Heart left ventricle (tissue), 16 donors: ENCODE measurements around the gene CELA3A. TPM values are rescaled to one million over a fixed set of nuclear protein-coding genes. Genes with fewer than 3 reads are reported as not detected.

Experiments
- ATAC-seq, 4 donors: fragments of 200-7000 bp; cut with Tn5 transposase; one replicate each; pipeline ENCODE4 v1.9.1; 2020 to 2022; ENCODE audit warnings: moderate library complexity in 4 of 4, mild to moderate bottlenecking in 3 of 4, moderate number of reproducible peaks in 1 of 4
- DNase-seq, 5 donors: peaks; one replicate each; pipeline ENCODE4 v3.0.0-alpha.2; 2020
- H3K27ac ChIP-seq, 12 donors: fragments of 200-600 bp; sonication (generic) in 4 of 12; one replicate each; pipeline versions ENCODE4 v1.5.0 to v1.8.0; 2016 to 2022; ENCODE audit warnings: mild to moderate bottlenecking in 2 of 12
- H3K27me3 ChIP-seq, 9 donors: fragments of 200-600 bp; sonication (generic) in 2 of 9; one replicate each; pipeline versions ENCODE4 v1.5.1 to v1.8.0; 2016 to 2022; ENCODE audit warnings: mild to moderate bottlenecking in 3 of 9
- H3K36me3 ChIP-seq, 9 donors: fragments of 200-600 bp; sonication (generic) in 2 of 9; one replicate each; pipeline versions ENCODE4 v1.5.0 to v1.8.0; 2018 to 2022; ENCODE audit warnings: mild to moderate bottlenecking in 2 of 9
- H3K4me1 ChIP-seq, 12 donors: fragments of 200-600 bp; sonication (generic) in 4 of 12; one replicate each; pipeline versions ENCODE4 v1.5.0 to v1.8.0; 2016 to 2022; ENCODE audit warnings: mild to moderate bottlenecking in 3 of 12
- H3K4me3 ChIP-seq, 12 donors: fragments of 200-600 bp; sonication (generic) in 4 of 12; one replicate each; pipeline versions ENCODE4 v1.5.0 to v1.8.0; 2017 to 2022; ENCODE audit warnings: mild to moderate bottlenecking in 9 of 12, moderate library complexity in 4 of 12
- H3K9me3 ChIP-seq, 12 donors: fragments of 200-600 bp; sonication (generic) in 4 of 12; one replicate each; pipeline versions ENCODE4 v1.5.0 to v1.8.0; 2016 to 2022; ENCODE audit warnings: mild to moderate bottlenecking in 1 of 12
- POLR2A ChIP-seq, 2 donors: fragments of 450-650 bp; IDR thresholded peaks; one replicate each; pipeline ENCODE4 v1.6.1; 2017; ENCODE audit warnings: antibody characterized with exemption in 2 of 2, mild to moderate bottlenecking in 2 of 2, moderate library complexity in 2 of 2
- WGBS, 4 donors: extraction: QIAGEN DNeasy Blood & Tissue Kit in 2 of 4; methylation state at CpG; one replicate each; pipeline versions ENCODE4 v1.1.5 to v1.1.7; 2013 to 2018; 5-methylcytosine and 5-hydroxymethylcytosine counted together
- intact Hi-C, 10 donors: fragments of 100-400 bp; cut with DNase I; formaldehyde crosslinking; loops; one replicate each; pipeline versions ENCODE4 v1.11.1 to v1.14.2; 2022
- polyA plus RNA-seq, 2 donors: library from polyadenylated mRNA; stranded (reverse); fragments of 200-250 nt; gene quantifications; one replicate each; pipeline ENCODE4 v1.2.3, GENCODE V29; 2013
- total RNA-seq, 9 donors: library from RNA; depleted of rRNA in 2 of 9; stranded (reverse); fragments of >200 nt in 2 of 9; fragmentation: NEBNext Ultra II Directional in 3 of 9; extraction: Animal tissue kit (Norgen Biotek cat#: 25700) in 3 of 9; gene quantifications; one replicate each; pipeline versions ENCODE4 v1.1.0 to v1.2.4, GENCODE V29; 2016 to 2023
- TF ChIP-seq, protein P1 (sequence below), 12 donors: fragments of 200-600 bp; sonication (generic) in 4 of 12; IDR thresholded peaks; one replicate each; pipeline versions ENCODE4 v1.5.0 to v1.8.0; 2018 to 2022; ENCODE audit warnings: antibody characterized with exemption in 12 of 12, mild to moderate bottlenecking in 5 of 12
- donor health status: ischemic (EF 13 %, LVEDD 7.1; RV severe dilation, severe dysfunction).
- donor health status: healthy with polysubstance abuse.
- donor health status: DM: no; HTN: yes; CAD: no.
- donor health status: DM: no; HTN: no; CAD: no.
- donor health status: ischemic (EF 25% LVEDD 6.9; RV normal size, moderate dysfunction).
- donor health status: ischemic (EF 25% LVEDD 5.7; RV mildly dilated, moderate dysfunction).
- donor health status: healthy.
- donor health status: DM: yes; HTN: yes; CAD: no.
- donor health status: ischemic (EF 35%, LVEDD 5.7; RV mildly dilated, moderate dysfunction).
- donor health status: nonischemic (EF 11% LVEDD 7.7; RV severe dilation, severe dysfunction).
- donor health status: DM: yes; HTN: yes; CAD: no.
- donor health status: PGD.
- donor health status: ischemic (EF 29% LVEDD 5.4; RV normal size, mild dysfunction).
- donor health status: nonischemic (EF 23%, LVEDD 6.1; RV moderate dilation, normal function).

Gene CELA3A
- total and polyA plus RNA-seq, 11 donors = 0.68 to 4.8 (median 3.1) TPM; not detected in 6

DNA sequence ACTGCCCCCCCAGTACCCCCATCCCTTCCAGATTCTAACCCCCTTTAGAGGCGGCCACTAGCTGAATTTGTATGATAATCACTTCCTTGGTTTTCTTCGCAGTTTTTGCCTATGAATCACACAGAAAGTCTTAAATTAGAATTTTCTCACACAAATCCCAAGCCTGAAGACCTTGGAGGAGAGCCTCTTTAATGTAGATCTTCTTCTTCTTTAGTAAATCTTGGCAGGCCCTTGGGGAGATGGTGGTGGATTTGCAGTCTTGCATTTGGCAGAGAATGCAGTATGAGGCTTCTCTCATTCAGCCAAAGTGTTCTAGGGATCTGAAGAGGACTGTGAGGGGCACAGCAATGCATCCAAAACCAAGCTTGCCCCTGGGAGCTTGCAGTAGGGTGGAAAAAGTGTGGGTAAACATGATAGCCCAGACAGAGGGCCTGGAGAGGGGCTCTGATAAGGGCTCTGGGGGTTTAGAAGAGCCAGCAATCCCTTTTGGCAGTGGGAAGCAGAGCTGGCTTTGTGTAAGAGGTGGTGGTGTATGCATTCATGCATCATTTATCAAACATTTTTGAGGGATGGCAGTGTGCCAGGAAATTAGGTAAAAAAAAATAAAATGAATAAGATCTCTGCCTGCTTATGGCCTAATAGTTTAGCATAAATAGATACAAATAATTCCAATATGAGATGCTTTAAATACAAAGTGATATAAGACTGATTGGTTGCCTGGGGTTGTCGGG lies 43.4 kb downstream of the CELA3A start:
- 78 to 88% (median 82%) methylated on average over 3 of the region's 3 CpGs for WGBS, 4 donors
- DNase-seq (no peak), ATAC-seq (no peak)
- Histone ChIP-seq H3K4me1 (peaks cover 0 to 36% (median 5%) of the 10 kb centered on the region in 12 donors), H3K27me3 (no peaks in the 10 kb centered on the region), H3K36me3 (no peaks in the 10 kb centered on the region), H3K9me3 (peaks cover 0 to 6% (median 0%) of the 10 kb centered on the region in 12 donors), H3K27ac (no peak overlapping the region), H3K4me3 (no peak overlapping the region)
- intact Hi-C loops = no loop called here
- TF ChIP-seq, protein P1, sequence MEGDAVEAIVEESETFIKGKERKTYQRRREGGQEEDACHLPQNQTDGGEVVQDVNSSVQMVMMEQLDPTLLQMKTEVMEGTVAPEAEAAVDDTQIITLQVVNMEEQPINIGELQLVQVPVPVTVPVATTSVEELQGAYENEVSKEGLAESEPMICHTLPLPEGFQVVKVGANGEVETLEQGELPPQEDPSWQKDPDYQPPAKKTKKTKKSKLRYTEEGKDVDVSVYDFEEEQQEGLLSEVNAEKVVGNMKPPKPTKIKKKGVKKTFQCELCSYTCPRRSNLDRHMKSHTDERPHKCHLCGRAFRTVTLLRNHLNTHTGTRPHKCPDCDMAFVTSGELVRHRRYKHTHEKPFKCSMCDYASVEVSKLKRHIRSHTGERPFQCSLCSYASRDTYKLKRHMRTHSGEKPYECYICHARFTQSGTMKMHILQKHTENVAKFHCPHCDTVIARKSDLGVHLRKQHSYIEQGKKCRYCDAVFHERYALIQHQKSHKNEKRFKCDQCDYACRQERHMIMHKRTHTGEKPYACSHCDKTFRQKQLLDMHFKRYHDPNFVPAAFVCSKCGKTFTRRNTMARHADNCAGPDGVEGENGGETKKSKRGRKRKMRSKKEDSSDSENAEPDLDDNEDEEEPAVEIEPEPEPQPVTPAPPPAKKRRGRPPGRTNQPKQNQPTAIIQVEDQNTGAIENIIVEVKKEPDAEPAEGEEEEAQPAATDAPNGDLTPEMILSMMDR (IDR thresholded peaks at IDR 0.05) = no peak
- TF ChIP-seq POLR2A (IDR thresholded peaks at IDR 0.05) = no peak

DNA sequence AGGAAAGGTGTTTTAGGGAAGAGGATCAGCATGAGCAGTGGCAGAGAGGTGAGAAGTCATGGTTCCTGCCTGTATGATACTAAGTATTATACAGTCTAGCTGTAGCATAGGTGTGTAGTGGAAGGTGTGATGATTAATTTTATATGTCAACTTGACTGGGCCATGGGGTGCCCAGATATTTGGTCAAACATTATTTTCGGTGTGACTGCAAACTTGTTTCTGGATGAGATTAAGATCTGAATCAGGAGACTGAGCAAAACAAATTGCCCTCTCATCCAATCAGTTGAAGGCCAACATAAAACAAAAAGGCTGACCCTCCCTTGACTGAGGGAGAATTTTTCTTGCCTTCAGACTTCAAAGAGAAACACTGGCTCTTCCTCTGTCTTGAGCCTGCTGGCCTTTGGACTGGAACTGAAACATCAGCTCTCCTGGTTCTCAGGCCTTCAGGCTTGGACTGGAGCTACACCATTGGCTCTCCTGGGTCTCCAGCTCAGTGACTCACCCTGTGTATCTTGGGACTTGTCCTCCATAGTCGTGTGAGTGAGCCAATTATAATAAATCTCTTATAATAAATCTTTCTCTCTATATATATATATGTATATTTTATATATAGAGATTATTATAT lies 44.3 kb downstream of the CELA3A start:
- Histone ChIP-seq H3K27ac (no peak overlapping the region), H3K27me3 (no peaks in the 10 kb centered on the region), H3K4me1 (peaks cover 0 to 27% (median 0%) of the 10 kb centered on the region in 12 donors), H3K9me3 (peaks cover 0 to 6% (median 0%) of the 10 kb centered on the region in 12 donors), H3K4me3 (no peak overlapping the region), H3K36me3 (no peaks in the 10 kb centered on the region)
- ATAC-seq (no peak), DNase-seq (no peak)
- no peak for TF ChIP-seq POLR2A (IDR thresholded peaks at IDR 0.05)
- TF ChIP-seq, protein P1 (IDR thresholded peaks at IDR 0.05) = no peak
- WGBS, 4 donors = 74 to 87% (median 82%) methylated on average over 2 of the region's 2 CpGs
- intact Hi-C loops = no loop called here

DNA sequence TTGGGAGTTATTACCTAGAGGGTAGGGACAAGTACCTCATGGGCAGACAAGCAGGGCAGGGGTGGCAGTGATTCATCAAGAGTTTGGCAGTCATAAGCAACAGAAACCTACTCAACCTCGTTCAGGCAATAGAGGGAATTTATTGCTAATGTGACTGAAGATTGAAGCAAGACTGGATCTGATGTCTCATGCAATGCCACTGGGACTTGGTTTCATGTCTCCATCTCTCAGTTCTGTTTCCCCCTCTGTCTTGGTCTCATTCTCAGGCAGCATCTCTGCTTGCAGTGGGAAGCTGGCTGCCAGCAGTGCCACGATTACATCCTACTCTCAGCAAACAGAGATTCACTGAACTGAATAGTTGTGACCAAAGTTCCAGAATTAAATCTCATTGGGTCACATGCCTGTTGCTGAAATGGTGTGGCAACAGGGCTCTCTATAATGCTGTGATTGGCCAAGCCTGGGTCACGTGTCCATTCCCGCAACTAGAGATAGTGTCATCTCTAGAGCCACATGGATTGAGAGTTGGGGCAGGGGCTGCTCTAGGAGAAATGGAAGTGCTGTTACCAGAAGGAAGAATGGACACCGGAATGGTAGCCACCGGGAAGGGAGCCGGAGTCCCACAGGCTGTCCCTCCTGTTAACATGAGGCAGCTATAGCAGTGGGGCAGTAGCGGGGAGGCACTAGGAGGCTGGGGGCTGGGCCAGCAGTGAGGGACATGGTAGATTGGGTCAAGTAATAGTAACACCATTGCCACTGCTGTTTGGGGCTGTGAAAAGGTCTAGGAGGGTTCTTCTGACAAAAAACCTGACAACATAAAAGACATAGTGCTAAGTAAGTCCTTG lies 47.1 kb downstream of the CELA3A start:
- Histone ChIP-seq H3K36me3 (no peaks in the 10 kb centered on the region), H3K27ac (peak overlapping the region in 2 of 12 donors; percentile 36 to 55), H3K4me1 (peaks cover 0 to 24% (median 2%) of the 10 kb centered on the region in 12 donors), H3K9me3 (peaks cover 0 to 6% (median 0%) of the 10 kb centered on the region in 12 donors), H3K4me3 (no peak overlapping the region), H3K27me3 (no peaks in the 10 kb centered on the region)
- peak in 1 of 5 donors; percentile 38 for DNase-seq
- intact Hi-C loops = no loop called here
- WGBS, 4 donors = 57 to 73% (median 68%) methylated on average over 8 of the region's 8 CpGs
- TF ChIP-seq POLR2A (IDR thresholded peaks at IDR 0.05) = no peak
- TF ChIP-seq, protein P1 (IDR thresholded peaks at IDR 0.05) = no peak
- ATAC-seq = no peak

DNA sequence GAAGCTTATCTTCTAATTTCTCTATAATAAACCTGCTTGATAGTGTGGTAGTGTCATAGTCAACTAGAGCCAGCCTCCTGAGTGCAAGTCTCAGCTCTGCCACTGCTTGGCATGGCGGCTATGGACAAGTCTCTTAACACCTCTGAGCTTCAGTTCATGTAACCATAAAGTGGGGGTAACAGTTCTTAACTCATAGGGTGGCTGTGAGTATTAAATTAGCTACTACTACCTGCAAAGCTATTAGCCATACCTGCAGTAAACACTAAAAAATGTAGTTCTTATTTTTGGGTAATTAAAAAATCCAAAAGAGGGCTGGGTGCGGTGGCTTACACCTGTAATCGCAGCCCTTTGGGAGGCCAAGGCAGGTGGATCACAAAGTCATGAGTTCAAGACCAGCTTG lies 48.9 kb downstream of the CELA3A start:
- H3K4me3 ChIP-seq = no peak overlapping the region
- intact Hi-C loops = no loop called here
- peaks cover 0 to 3% (median 0%) of the 10 kb centered on the region in 9 donors for H3K36me3 ChIP-seq
- peaks cover 0 to 6% (median 0%) of the 10 kb centered on the region in 12 donors for H3K9me3 ChIP-seq
- TF ChIP-seq POLR2A (IDR thresholded peaks at IDR 0.05) = no peak
- TF ChIP-seq, protein P1 (IDR thresholded peaks at IDR 0.05) = no peak
- DNase-seq = no peak
- H3K27ac ChIP-seq = no peak overlapping the region
- H3K4me1 ChIP-seq = peaks cover 4 to 35% (median 16%) of the 10 kb centered on the region in 12 donors
- no peak for ATAC-seq
- H3K27me3 ChIP-seq = no peaks in the 10 kb centered on the region
- WGBS, 4 donors = 98 to 99% (median 98%) methylated on average over 3 of the region's 3 CpGs
